OCI-LY3 (cell line): ENCODE measurements around the gene ACTN3.

ENCODE experiments used
- EZH2phosphoT487 ChIP-seq: fragments of 200-600 bp; shearing (Covaris generic); IDR thresholded peaks from 2 replicates; pipeline ENCODE4 v1.6.1; 2018; ENCODE audit warnings: antibody characterized with exemption, mixed run types, low read depth
- TF ChIP-seq, protein P1 (sequence below): fragments of 200-600, 300-600 bp; sonication (generic); IDR thresholded peaks from 2 replicates; pipeline ENCODE4 v1.5.1; 2014; ENCODE audit warnings: antibody characterized with exemption, low read length, low read depth

DNA sequence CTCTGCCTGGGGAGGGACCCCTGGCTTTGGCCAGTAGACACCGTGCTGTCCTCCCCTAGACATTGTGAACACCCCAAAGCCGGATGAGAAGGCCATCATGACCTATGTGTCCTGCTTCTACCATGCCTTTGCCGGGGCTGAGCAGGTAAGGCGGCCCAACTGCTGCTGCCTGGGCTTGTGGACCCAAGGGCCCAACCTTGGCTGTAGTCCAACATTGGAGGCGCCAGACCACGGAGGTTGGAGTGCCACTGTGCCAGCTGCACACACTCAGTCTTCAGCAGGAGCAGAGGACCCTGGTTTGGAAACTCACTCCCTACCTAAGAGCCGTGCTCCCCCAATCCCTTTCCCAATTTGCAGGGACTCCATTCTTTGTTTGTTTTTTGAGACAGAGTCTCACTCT lies 9.4 kb downstream of the ACTN3 start:
- TF ChIP-seq, protein P1, sequence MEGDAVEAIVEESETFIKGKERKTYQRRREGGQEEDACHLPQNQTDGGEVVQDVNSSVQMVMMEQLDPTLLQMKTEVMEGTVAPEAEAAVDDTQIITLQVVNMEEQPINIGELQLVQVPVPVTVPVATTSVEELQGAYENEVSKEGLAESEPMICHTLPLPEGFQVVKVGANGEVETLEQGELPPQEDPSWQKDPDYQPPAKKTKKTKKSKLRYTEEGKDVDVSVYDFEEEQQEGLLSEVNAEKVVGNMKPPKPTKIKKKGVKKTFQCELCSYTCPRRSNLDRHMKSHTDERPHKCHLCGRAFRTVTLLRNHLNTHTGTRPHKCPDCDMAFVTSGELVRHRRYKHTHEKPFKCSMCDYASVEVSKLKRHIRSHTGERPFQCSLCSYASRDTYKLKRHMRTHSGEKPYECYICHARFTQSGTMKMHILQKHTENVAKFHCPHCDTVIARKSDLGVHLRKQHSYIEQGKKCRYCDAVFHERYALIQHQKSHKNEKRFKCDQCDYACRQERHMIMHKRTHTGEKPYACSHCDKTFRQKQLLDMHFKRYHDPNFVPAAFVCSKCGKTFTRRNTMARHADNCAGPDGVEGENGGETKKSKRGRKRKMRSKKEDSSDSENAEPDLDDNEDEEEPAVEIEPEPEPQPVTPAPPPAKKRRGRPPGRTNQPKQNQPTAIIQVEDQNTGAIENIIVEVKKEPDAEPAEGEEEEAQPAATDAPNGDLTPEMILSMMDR, result no peak
- TF ChIP-seq EZH2phosphoT487, result no peak
